CD4-positive, alpha-beta T cell treated with Interleukin-17A for 4 hours (primary cell): ENCODE data around the gene GABBR2.
"Not testable (repeated sequence)": the region's sequence is repeated elsewhere in the genome, so short reads cannot be mapped to it uniquely, and the experiment has no call there.

ENCODE experiments used
- DNase-seq: peaks from one replicate; pipeline ENCODE4 v3.0.0-alpha.2; 2020; ENCODE audit warnings: mixed read lengths

GABBR2 gene

DNA sequence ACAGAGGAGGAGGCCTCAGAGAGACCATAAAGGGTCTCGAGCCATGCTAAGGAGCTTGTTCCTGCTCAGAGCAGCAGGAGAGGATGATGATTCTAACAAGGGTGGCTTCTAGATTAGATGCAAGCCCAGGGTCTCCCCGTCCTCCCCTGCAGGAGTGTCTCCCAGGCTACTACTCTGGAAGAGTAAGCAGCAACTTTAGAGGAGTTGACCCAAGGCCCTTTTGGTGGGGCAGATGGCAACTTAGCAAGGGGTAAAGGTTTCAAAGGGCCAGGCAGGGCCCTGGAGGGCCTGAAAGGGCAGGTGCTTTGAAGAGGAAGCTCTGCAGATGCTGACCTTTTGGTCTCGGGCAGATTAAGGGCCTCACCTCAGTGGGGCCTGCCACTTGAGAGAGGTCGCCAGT lies 174.9 kb downstream of the GABBR2 start:
- no peak for DNase-seq

DNA sequence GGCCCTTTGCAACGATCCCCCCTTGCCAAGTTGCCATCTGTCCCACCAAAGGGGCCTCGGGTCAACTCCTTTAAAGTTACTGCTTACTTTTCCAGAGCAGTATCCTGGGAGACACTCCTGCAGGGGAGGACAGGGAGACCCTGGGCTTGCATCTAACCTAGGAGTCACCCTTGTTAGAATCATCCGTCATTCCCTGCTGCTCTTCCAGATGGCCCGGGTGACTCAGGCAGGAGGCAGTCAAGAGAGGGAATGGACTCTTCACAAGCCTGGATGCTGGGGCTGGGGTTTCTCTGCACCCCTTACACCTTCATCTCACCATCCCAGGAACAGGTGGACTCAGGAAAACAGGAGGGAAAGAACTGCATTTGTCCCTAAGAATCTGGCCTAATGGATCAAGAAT lies 175.6 kb downstream of the GABBR2 start:
- DNase-seq, result no peak

DNA sequence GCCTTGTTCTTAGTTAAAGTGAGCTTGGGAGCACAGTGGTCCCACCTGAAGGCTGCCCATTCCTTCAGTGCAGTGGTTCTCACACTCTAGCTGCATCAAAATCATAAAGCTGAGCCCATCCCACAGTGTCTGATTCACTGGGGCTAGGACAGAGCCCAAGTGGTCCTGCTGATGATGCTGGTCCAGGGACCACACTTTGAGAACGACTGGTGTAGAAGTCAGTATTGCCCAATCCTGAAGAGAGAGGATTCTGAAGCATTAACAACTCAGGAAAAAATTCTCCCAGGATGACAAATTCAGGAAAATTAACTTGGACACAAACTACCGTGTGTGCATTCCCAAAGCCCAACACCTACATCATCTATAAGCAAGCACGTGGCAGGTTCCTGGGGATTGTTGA lies 176.2 kb downstream of the GABBR2 start:
- no peak for DNase-seq

DNA sequence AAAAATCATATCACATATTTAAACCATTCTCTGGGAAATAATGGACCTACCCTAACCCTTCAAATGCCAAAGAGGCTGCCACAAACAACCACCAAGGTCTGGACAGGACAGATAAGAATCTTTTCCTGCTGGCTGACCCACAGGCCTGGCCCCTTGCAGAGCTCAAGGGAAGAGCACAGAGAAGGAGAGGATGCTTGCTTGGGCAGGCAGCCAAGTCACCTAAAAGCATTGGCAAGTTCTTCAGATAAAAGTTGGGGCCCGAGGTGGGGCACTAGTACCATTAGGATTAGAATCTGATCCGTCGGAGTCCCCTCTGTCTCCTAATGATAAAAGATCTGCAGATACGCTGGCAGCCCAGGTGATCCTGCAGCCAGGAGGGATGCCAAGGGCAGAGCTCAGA lies 176.6 kb downstream of the GABBR2 start:
- DNase-seq, result no peak

DNA sequence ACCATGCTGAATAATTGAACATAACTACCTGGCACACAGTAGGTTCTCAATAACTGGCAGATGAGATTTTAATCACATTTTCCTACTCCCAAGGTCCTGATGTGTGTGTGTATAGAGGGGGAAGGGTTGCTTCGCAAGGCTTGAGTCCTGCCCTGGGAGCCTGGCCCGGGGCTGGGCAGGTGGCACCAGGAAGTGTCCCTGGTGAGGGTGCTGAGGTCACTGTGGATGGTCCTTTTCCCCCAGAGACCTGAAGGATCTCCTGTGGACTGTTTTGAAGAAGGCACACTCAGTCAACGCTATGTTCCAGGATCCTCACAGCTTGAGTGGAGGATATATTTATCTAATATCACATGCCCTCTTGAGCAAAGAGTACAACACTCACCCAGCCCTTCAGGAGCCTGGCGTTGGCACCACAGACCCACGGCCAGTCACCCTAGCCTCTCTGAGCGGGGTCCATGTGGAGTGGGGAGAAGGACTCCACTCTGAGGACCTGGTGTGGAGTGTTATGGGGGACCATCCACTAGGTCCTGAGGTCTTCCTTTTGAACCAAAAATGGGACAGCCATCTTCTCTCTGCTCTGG lies 177.8 kb downstream of the GABBR2 start:
- no peak for DNase-seq

DNA sequence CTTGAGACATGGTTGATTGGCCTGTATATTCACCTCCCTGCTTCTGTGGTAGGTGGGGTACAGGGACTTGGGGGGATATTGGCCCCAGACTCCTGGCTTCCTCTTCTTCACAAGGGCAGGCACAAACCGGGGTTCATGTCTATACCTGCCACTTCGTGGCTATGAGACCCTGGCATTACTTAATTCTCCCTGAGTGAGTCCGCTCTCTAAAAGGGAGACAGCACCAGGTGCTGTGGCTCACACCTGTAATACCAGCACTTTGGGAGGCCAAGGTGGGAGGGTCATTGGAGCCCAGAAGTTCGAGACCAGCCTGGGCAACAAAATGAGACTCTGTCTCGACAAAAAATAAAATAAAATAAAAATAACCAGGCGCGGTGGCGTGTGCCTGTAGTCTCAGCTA lies 178.5 kb downstream of the GABBR2 start:
- DNase-seq, result no peak

DNA sequence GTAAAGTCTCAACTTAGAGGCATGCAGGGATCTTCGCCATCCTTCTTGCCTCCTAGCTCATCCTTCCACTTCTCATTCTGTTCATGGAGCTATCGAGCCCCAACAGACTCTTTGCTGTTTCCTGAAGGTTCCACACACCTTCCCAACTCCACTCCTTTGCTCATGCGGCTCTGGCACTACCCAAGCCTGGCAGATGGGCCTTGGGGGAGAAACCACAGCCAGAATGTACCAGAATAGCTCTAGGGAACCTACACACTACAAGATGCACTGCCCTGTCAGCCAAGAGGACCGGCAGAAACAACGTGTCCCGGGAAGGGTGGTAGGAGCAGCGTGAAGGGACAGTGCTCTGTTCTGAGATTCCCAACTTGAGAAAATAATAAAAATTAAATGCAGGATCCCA lies 178.9 kb downstream of the GABBR2 start:
- DNase-seq, result no peak

DNA sequence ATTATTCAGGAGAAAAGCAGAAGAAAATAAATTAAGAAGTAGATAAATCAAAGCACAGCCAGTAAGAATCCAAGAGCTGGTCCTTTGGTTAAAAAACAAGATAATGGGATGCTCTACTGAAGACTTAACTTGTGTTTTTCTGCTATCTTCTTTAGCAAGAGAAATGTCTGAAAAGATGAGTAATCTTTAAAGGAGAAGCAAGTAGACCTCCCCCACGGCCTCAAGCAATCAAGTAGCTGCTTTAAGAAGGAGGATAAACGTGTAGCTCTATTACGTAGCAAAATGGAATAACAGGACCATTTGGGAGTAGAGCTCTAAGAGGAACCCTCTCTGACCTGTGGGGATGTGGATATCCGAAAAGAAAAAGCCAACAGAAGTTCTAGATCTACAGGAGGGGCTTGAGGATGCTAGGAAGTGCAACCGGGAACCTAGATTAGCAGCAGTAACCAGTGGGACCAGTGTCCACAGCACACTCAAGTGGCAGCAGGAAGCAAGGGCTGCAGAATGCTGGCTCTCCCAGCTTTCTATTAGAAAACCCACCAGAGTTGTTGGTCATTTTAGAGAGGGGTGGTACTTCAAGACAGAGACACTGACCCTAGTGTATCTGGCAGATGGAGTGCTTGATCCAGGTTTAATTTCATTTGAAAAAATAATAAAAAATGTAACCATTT lies 185.4 kb downstream of the GABBR2 start:
- no peak for DNase-seq

DNA sequence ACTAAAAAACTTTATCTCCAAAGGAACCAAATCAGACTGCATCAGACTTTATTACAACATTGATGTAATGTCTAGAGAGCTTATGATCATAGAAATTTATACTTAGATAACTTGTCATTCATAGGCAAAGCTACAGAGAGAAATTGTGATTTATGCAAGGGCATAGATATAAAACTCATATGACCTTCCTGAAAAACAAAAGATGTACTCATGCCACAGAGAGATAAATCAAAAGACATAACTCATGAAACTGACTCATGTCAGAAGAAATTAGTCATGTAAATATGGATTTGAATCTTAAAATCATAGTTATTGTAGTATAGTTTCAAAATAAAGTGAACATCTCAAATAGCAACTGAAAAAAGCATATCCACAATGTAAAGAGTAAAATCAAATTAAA lies 186.2 kb downstream of the GABBR2 start:
- no peak for DNase-seq

DNA sequence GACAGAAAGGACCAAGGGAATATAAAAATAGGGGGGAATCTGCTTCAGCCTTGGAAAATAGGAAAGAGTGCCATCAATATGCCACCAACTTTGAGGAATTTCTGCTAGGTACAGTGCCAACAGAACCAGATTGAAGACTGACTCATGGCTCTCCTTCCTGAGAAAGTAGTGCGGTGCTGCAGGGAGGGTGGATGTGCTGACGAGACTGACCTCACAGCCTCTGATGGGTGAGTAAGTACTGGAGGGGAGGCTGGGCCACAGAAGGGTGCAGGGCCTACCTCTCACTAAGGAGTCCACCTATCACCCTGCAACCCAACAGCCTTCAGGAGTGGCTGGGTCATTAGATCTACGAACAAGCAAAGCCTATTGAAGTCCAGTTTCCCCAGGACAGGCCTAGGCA lies 187.6 kb downstream of the GABBR2 start:
- no peak for DNase-seq

DNA sequence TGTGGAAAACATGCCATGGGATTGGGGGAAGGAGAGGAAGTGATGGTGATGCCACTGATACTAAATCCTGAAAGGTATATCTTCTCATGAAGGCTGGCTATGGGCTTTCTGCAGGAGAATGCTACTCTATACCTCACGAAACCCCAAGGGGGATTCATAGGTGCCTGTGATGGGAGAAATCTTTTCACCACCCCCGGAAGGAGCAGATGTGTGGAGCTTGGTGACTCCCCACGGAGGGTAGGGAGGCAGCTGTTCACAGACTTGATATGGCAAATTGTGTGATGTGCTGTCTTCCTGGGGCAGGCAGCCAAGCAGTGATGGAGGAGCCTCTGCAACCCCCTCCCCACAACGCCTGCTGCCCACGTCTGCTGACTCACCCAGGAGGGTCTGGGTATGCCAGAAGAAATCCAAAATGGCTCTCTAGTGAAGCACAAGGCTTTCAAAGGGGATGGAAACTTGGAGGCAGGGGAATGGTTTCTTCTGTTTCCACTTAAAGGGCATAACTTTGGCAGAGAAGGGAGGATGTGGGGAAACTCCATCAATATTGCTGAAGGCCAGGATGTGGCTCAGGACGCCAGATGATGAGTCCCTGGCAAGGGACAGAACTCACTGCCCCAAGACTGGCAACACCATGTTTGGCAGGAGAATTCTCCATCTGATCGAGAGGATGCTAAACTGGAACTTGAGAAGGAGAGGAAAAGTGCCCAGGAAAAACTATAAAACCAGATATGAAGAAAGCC lies 188.3 kb downstream of the GABBR2 start:
- no peak for DNase-seq

DNA sequence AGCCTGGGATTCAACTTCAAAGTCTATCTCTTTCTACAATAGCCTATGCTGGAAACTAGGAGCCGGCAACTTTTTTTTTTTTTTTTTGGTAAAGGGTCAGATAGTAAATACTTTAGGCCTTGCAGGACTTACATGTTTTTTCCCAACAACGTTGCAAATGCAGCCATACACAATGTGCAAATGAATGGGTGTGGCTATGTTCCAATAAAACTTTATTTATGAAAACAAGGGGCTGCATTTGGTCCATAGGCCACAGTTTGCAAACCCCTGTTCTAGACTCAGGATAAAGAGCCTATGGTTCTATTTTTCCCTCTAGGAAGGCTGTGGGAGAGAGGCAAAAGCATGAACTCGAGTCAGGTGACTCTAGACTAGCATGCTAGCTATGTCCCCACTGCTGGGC lies 189.1 kb downstream of the GABBR2 start:
- no peak for DNase-seq

DNA sequence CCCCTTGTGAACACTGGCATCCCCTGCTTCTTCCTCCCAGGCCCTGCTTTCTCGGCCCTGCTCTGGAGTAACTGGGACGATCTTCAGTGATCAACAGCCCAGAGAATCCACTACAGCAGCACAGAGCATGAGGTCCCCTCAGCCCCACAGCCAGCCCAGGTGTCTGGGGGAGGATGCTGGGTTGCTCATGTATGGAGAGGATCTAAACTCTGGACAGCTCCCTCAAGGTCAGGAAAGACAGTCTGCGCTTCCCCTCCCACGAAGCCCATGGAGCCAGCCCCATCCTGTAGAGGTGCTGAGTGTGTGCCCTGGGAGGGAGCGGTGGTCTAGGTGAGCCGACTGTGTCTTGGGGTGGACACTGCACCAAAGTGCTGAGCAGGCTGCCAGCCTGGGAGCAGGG lies 190.2 kb downstream of the GABBR2 start:
- DNase-seq, result no peak

DNA sequence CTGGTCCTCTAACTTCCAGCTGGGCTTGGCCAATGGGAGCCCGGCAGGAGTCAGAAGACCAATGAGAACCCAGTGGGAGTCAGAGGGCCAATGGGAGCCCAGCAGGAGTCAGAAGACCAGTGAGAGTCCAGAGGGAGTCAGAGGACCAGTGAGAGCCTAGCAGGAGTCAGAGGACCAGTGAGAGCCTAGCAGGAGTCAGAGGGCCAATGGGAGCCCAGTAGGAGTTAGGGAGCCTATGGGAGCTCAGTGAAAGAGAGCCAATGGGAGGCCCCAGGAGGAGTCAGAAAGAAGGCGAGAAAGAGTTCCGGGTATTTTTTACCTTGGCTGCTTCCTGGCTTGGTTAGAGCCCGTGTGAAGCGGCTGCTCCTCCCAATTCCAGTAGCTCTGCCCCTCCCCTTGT lies 191.0 kb downstream of the GABBR2 start:
- DNase-seq, result no peak

DNA sequence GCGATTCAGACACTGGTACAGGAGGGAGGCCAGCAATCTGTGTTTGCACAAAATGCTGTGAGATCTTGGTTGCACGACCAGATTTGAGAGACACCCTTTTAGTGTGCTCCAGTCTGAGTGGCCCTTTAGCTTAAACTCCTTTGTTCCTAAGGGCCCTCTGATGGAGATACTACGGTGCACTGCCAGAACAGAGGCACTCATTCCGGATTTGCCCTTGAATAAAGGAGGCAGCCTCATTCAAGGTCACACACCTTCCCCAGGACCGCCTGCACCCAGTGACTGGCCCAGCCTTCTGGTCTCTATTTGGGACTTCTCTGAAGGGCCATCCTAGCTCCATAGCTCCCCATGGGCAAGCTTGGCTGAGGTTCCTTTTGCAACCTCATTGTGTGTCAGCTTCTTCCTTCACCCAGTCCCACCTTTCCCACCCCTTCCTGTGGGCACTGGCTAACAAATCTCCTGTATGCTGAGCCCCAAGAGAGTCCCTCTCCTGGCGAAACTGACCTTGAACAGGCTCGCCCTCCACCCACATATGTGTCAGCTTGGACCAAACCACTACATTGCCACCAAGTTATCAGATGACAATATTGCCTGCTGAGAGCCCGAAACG lies 191.7 kb downstream of the GABBR2 start:
- no peak for DNase-seq

DNA sequence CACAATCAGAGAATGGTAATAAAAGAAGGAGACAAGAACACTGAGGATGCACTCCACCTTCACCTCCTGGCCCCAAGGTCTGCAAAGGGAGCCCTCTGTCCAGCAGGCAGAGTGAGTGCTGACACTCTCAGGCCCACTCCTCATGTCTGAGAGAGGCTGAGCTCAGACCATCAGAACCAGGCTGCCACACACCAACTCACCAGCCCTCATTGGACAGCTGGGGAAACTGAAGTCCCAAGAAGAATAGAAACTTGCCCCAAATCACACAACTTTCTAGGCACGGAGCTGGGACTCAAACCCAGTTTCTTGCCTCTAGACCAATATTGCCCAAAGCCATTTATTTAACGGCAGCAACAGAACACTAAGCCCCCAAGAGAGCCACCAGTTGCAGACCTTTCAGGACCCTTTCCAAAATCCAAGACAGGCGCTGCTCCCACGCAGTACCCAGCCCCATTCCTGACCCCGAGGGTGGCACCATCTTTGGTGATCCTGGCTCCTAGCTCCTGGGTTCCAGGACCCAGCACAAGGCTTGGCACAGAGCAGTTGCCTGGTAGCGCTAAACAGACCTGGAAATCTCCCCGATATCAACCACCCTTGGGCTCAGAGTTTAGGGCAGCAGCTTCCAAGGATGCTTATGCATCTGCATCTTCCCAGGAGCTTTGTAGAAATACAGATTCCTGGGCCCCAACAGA lies 192.4 kb downstream of the GABBR2 start:
- no peak for DNase-seq

DNA sequence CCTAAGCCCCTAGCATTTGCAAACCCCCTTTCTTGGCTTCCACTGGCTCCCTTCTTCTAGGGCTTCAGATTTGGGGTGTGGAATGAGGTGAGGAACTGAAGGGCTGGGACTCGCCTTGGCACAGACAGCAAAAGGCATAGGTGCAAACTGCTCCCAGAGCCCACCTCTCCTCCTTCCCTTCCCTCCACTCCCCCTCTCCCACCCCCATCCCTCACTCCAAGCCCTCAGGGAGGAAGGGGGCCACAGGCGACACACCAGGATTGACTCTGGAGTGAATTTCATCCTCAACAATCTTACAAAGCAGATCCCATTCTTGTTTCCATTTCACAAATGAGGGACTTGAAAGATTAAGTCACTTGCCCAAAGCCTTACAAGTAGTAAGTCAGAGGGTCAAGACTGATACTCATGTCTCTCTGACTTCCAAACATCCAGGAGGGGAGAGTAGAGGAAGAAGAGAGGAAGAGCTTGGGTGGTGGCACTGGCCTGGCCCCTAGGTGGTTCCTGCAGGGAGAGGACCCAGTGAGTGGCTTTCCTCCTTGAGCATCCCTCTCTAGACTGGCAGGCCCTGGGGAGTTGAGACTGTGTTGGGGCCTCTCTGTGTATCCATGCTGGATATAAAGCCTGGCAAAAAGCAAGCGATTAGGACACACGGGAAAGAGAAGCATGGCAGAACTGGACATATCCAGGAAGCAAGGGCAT lies 193.1 kb downstream of the GABBR2 start:
- no peak for DNase-seq

DNA sequence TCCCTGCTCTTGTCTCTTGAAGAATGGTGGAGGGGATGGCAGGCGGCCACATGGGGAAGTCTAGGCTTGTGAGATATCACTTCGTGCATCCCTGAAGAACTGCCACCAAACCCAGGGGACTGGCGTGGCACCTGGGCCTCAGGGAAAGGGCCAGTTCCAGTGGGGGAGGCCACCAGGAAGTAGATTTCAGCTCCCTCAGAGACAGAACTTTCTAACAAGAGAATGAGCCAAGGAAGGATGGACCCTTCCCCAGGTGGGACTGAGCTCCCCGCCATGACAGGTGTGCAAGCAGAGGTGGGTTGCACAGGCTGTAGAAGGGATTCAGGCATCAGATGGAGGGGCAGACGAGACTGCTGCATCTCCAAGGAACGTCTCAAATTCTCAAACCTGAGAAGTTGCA lies 193.9 kb downstream of the GABBR2 start:
- DNase-seq, result no peak

DNA sequence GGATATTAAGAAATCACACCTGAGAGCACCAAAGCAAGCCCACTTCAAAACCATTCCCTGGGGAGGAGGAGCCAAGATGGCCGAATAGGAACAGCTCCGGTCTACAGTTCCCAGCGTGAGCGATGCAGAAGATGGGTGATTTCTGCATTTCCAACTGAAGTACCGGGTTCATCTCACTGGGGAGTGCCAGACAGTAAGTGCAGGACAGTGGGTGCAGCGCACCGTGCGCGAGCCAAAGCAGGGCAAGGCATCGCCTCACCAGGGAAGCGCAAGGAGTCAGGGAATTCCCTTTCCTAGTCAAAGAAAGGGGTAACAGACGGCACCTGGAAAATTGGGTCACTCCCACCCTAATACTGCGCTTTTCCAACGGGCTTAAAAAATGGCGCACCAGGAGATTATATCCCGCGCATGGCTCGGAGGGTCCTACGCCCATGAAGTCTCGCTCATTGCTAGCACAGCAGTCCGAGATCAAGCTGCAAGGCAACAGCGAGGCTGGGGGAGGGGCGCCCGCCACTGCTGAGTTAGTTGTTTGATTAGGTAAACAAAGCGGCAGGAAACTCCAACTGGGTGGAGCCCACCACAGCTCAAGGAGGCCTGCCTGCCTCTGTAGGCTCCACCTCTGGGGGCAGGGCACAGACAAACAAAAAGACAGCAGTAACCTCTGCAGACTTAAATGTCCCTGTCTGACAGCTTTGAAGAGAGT lies 200.4 kb downstream of the GABBR2 start:
- not testable (repeated sequence) for DNase-seq

DNA sequence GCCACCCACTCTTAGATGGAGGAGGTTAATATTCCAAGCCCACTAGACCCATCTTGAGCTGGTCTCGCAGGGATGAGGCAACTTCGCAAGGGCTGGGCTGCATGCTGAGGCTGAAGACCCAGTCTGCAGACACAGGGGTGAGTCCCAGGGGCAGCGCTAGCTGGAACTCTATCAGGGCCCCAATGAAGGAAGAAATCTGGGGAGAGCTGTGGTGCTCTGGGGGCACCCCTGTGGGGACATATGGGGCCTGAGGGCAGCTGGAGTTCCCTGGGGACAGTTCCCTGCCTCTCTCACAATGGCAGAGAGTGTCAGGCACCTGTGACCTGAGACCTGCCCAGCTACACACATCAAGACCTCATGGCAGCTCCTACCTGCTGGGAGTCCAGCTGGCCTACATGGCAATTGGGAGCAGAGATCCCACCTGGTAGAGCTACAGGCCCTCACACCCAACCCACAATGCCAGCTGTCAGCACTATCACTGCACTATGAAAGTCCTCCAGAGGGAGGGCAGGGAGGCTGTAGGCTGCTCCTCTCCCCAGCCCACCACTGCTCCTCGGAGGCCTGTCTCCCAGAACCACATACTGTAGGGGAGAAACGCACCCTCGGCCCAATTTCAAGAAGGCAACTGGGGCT lies 202.2 kb downstream of the GABBR2 start:
- no peak for DNase-seq
